T-helper 22 cell (primary cell): Measurements from ENCODE around the gene C14orf132.
A peak's percentile ranks its signal among the peaks of the same experiment; 100 is the strongest.

Experiments used
- DNase-seq: peaks from one replicate; pipeline ENCODE4 v3.0.0-alpha.2; 2020; ENCODE audit warnings: low read depth

C14orf132 gene

DNA sequence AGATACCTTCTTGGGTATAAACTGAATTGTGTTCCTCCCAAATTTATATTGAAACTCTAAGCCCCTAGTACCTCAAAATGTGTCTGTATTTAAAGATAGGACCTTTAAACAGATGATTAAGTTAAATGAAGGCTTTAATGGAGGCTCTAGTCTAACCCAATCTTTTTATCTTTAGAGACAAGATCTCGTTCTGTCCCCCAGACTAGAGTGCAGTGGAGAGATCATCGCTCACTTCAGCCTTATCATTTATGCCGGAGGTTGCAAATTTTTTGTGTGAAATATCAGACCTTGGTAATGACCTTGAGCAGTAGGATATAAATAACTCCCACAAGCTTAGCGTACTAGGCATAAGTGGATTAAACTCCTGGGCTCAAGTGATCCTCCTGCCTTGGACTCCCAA, 81.8 kb downstream of the C14orf132 start:
- DNase-seq: no peak

DNA sequence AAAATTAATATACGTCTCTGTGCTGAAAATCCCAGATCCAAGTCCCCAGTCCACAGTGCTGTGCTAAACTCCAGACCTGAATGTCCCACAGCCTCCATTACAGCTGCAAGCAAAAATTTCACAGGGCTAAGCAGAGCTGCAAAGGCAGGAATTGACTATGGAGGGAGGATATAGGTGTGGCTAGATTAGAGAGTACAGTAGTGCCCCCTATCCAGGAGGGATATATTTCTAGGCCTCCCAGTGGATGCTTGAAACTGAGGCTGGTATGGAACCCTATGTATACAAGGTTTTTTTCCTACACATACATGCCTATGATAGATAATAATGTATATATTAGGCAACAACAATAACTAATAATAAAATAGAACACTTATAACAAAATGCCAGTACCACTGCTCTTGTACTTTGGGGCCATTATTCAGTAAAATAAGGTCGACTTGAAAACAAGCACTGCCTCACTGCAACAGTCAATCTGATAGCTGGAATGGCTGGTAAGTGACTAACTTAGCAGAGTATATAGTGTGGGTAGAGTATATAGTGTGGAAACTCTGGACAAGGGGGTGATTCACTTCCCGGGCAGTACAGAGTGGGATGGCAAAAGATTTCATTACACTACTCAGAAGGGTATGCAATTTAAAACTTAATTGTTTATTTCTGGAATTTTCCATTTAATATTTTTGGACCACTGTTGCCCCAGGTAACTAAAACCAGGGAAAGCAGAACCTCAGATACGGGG, 82.7 kb downstream of the C14orf132 start:
- no peak for DNase-seq

DNA sequence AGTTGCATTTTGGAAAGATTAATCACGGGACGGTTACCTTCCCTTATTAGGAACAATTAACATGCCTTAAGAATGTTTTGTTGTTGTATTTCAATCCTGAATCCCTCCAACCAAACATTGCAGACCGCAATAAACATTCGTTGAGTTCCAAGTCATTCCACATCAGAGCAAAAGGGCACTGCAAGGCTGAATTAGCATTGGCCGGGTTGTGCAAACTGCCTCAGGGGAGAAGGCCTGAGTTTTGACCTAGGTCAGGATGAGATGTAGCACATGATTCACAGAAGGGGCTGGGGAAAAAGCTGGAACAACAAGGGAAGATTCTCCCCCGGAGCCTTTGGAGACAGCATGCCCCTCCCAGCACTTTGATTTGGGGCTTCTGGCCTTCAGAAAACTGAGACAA, 83.3 kb downstream of the C14orf132 start:
- DNase-seq: no peak

DNA sequence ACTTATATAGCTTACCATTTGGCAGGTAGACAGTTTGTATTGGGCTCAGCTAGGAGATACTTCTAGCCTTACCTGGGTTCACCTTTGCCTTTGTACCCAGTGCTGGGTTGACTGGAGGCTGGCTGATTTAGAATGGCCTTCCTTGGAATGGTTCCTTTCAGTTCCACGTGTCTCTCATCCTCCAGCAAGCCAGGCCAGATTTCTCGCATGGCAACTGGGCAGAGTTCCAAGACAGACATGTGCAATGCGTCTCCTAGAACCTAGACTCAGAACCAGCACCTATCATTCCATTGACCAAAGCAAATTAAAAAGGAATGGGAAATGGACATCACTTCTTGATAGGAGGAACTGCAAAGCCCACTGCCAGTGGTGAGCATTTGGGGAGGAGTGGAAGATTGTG, 86.4 kb downstream of the C14orf132 start:
- DNase-seq: no peak

DNA sequence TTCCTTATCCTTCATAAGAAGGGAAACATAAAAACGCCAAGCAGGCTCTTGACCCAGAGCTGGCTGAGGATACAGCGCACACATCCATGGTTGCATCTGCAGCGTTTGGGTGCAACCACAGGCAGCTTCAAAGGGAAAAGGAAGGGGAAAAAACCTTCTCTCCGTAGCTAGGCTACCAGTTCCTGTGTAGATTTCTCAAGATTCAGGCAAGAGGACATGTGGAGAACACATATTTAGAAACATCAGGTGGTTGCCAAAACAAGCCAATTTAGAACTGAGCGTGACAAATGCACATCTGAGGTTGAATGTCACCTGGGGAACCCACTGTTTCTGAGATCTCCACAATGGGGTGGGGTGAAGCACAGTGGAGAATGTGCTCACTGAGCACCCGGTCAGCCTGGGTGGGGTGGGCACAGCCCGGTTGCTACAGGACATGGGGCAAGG, 87.2 kb downstream of the C14orf132 start:
- peak; percentile 28 for DNase-seq

DNA sequence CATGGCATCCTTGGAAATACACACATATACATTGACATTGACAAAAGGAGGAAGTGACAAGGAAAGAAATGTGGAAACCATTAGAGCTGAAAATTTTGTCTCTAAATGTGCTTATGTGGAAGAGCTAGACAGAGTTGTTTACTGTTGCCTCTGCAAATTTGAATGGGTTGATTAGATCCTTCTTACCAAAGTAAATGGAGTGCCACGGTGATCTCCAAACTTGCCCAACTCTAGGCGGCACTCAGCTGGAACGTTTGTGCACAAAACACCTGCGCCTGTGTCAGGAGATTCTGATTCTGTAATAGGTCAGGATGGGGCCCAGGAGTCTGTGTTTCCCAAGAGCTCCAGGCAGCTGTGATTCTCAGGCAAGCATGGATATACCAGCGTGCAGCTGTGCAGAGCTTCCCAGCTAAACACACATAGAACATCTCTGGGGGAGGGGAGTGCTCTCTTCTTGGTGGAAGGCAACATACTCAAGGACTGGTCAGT, 87.7 kb downstream of the C14orf132 start:
- no peak for DNase-seq

DNA sequence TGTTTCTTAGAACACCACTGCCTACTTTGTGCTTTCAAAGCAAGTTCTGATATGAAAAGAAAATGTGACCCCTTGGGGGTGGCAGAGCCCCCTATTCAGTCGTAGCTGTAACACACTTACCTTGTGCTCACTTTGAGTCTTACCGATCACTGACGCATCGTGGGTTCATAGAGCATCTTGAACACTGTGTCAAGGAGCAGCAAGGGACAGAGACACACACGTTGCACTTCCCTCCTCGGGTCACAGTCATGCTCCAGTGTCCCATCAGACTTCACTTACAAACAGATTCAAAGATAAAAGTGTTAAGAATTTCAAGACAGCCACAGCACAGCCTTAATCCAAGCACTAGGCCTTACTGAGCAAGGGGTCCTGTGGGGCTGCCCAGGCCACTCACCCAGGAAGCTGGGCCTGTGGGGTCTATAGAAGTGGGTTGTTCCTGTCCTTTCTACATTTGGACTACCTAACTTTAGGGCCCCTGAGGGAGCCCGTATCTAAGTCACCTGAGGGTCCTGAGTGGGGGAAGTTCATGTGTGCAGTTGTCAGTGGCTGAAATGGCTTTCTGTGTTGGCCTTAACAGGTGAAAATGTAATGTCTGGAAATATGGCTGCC, 90.1 kb downstream of the C14orf132 start:
- no peak for DNase-seq

DNA sequence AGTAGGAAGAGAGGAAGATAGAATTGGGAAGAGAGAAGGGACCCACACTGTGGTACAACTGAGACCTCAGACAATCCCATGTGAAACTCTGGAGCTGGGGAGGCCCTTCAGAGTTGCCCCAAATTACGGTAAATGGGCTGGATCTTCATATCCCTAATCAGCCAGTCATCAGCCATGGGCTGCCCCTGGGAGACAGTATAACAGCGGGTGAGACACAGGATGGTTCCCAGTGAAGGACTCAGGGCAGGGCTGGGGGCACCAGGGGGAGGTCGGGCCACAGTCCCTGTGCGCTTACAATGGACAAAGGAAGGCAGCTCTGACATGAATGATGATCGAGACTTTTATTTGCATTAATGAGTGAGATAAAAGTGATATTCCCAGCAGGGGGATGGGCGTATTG, 91.2 kb downstream of the C14orf132 start:
- no peak for DNase-seq

DNA sequence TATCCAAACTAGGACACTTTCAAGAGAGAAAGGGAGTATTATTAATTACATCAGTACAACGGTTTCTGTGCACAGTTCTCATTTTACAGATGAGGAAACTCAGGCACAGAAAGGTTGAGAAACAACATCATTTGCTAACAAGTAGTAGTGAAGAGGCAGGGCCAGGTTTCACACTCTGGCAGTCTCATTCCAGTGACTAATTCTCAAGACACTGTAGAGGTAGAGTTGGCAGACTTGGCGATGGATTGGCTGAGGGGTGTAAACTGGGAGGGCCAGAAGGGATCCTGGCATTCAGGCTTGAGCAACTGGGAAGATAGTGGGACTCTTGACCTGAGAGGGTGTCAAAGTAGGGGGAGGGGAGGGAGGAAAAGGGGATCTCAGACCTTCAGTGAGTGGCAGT, 91.7 kb downstream of the C14orf132 start:
- DNase-seq: no peak

DNA sequence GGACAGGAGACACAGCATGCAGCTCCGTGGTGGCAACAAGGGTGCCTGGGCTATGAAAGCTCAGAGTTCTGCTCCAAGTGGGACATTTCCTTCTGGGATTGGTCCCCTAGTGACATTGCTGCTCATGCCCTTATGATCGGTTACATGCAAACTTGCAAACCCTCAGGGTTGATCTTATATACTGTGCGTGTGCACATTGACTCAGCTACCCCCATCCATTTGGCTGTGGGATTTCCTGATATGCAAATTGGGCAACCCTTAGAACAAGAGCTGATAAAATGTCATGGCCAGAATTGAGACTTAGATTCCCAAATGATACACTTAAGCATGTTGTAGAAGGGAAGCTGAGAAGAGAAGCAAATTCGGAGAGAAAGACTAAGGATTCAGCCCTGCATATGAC, 92.7 kb downstream of the C14orf132 start:
- DNase-seq: no peak

DNA sequence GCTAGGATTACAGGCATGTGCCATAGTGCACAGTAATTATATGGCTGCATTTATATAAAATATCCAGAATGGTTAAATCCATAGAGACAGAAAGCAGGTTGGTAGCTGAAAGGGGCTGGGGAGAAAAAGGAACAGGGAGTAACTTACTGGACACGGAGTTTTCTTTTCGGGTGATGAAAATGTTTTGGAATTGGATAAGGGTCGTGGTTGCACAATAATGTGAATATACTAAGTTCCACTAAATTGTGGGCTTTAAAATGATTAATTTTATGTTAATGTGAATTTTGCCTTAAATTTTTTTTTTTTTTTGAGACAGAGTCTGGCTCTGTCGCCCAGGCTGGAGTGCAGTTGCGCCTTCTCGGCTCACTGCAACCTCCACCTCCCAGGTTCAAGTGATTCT, 95.3 kb downstream of the C14orf132 start:
- DNase-seq: no peak

DNA sequence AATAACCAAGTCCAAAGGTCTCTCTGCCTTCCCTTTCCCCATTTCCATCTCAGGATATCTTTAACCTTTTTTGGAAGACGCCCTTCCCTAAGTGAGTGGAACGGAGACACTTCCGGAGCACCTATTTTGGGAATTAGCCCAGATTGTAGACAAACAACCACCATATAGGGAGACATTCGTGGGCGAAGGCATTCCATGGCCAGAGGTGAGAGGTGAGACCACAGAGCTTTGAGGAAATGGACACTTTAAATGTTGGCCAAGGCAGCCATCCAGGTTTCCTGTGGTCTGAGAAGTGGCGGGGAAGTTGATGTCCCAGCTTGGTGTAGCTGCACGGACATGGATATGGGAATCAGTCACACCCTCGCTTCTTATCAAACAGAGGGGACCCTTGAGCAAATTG, 96.1 kb downstream of the C14orf132 start:
- DNase-seq: no peak

DNA sequence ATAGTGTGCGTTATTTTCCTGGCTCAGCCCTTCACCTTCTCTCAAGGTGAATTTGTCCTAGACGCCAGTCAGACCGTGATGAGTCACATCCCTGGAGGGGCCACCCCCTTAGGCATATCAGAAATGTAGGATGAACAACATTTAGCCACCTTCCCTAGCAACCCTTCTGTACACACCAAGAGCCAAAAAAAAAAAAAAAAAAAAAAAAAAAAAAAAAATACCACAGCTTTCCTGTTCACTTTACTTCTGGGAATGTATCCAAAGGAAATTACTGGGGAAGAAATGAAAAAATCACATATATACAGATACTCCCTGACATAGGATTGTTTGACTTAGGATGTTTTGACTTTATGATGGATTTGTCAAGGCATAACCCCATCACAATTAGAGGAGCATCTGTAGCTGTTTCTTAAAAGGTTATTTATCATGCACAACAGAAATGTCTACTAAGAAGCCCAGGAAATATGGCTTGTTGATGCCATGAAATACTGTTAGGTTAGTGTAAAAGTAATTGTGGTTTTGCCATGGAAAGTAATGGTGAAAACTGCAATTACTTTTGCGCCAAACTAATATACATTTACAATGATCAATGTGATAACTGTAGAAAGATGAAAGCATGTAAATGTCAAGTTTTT, 97.3 kb downstream of the C14orf132 start:
- DNase-seq: no peak

DNA sequence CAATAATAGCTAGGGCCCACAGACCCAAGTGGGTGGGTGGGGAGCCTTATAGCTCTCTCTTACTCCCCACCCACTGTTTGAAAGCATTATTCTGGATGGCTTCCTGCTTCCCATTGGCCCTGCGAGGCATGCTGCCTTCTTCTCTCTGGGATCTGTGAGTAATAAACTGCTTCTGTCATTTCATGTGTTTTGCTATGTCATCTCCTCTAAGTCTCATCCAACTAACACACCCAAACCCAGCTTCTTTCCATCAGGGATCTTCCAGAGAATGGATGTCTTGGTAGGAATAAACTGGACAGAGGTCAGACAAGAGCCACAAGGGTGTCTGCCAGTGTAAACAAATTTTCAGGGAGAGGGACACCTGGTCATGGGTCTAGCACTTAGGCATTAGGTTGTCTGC, 99.1 kb downstream of the C14orf132 start:
- DNase-seq: no peak

DNA sequence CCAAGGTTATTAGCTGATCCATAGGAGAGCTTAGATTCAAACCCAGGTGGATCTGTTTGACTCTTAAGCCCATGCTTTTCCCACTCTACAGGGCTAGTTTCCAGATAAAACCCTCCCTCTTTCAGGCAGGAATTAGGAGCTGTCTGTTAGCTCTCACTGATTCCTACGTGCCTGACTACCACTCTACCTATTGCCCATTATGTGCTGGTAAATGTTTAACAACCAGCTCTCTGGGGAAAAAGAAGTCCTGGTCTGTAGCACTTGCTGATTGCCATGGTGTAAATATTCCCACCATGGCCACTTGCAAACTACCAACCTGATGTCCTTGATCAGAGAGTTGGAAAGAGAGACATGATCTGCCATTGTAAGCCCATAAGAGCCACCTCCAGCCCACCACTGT, 100.0 kb downstream of the C14orf132 start:
- DNase-seq: no peak

DNA sequence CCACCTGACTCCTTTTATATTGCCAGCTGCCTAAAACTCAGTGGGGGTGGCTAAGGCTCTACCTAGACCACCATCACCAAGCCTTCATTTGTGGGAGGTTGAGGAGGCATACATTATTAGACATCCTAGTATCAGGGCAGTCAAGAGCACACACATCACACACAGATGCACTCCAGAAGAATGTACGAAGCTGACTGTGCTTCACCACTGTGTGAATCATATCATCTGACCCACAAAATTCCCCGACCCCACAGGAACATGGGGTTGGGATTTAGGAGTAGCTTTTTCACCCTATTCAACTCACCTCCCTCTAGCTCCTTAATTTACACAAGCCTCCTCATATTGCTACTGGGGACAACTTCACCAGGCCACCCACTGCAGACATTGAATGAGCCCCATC, 100.7 kb downstream of the C14orf132 start:
- DNase-seq: no peak

DNA sequence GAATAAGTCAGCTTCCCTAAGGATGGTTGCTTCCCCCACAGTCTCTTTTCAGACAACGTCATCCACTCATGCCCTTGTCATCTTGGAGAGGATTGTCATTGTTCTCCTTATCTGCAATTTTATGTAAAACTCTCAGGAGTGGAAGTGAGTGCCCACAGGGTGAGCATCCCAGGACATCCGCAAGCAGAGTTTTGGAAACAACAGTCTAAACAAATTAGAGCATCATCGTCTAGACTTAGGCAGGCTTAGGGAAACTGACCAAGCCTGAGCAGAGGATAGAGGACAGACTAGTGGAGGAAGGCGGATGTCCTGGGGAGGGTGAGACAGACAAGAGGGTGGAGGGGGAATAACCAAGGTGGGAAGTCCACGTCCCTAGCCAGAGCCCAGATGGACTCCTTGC, 101.8 kb downstream of the C14orf132 start:
- no peak for DNase-seq
